Panc1 (cell line): ENCODE measurements around the gene MEIS2.

ENCODE experiments used
- CTCF ChIP-seq: fragments of 450-650 bp; IDR thresholded peaks from 2 replicates; pipeline ENCODE4 v1.5.1; 2017; ENCODE audit warnings: mild to moderate bottlenecking
- REST ChIP-seq, 2 experiments: IDR thresholded peaks; 2 replicates each; pipeline ENCODE4 v1.6.1; 2011 to 2012; ENCODE audit warnings: low read depth in 2 of 2, control low read depth in 1 of 2, low read length in 1 of 2, mild to moderate bottlenecking in 1 of 2, moderate library complexity in 1 of 2; ENCODE audit not compliant: insufficient read depth in 1 of 2

DNA sequence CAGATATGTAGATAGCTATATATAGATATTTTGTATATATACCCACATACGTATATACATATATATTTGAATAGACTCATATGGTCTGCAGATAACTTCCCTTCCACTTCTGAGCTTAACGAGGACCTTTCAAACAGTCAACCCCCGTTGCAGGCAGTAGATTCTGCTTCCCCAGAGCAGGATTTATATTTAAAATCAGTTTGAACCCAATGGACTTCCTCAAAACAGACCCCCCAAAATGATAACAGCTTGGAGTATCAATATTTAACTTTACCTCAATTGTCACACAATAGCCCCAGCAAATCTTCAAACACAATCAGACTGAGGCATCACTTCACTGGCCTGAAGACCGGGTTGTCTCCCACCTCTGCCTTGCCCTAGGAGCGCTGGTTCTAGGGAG lies 218.3 kb downstream of the MEIS2 start:
- TF ChIP-seq CTCF: no peak
- no peak for TF ChIP-seq REST (IDR thresholded peaks at IDR 0.05; ENCODE audit: insufficient read depth in 1 of 2, low read depth in 2 of 2, low read length in 1 of 2)
